ENCODE data around the gene CENPX. TPM values are rescaled to one million over a fixed set of nuclear protein-coding genes. Genes with fewer than 3 reads are reported as not detected.

The CENPX gene
- total RNA-seq, 4 donors from 2014 or later, result 85.4 to 131 (median 104) TPM

DNA sequence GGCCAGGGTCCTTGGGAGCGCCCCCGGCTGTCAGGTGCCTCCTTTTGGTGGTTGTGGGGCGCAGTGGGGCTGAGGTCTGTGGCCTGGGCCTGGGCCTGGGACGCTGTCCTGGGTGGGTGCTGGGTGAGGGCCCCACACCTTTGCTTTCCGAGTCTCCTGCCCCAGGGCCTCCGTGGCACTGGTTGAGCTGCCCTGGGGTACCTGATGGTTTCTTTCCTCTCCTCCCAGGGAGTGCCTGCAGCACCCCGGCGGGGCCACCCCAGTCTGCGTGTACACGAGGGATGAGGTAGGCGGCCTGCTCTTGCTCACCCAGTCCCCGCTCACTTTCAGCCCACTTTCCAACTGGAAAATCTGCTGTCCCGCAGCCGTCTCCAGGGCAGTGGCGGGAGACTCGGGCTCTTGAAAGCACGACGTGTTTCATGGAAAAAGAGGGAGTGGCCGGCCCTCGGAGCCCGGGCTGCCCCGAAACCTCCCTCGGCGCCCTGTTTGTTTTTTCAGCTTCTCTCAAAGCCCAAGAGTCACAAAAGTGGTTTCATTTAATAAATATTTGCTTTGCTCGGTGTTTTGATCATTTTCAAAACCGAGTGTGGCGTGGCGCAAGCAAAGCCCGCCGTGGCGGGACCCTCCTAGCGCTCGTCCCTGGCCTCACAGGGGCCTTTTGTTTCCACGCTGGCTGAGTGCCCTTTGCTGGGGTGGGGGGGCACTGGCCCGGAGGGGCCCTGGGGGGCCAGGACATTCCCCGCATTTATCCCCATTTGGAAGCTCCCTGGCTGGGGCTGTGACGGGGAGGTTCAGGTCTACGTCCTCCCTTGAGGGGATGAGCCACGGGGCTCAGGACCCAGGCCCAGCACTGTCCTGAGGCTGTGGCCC is 27.9 kb downstream of the CENPX start:
- in situ Hi-C loops (cut with MboI; ENCODE audit: low pct_ligation_motif_present in 1 of 4, low pct_unique_long_range_greater_than_20kb in 1 of 4, low sequenced_read_pairs in 3 of 4), result no loop called here
- Histone ChIP-seq H3K9me3 (no peaks in the 10 kb centered on the region), H3K36me3 (no peaks in the 10 kb centered on the region), H3K4me3 (no peak overlapping the region), H3K27ac (no peak overlapping the region), H3K4me1 (peaks cover 7 to 19% (median 16%) of the 10 kb centered on the region in 4 donors), H3K27me3 (no peaks in the 10 kb centered on the region)
- WGBS, 2 donors (ENCODE audit: low coverage in 1 of 2), result 90 to 93% methylated on average over 10 to 39 of the region's 39 CpGs
- intact Hi-C loops (cut with DNase I; ENCODE audit: low total_unique reads), result no loop called here
- DNase-seq, result no peak
- TF ChIP-seq EP300 (IDR thresholded peaks at IDR 0.05; ENCODE audit: low read depth) (no peak), POLR2AphosphoS5 (IDR thresholded peaks at IDR 0.05) (no peak), POLR2A (IDR thresholded peaks at IDR 0.05) (no peak)
- TF ChIP-seq, protein P1, sequence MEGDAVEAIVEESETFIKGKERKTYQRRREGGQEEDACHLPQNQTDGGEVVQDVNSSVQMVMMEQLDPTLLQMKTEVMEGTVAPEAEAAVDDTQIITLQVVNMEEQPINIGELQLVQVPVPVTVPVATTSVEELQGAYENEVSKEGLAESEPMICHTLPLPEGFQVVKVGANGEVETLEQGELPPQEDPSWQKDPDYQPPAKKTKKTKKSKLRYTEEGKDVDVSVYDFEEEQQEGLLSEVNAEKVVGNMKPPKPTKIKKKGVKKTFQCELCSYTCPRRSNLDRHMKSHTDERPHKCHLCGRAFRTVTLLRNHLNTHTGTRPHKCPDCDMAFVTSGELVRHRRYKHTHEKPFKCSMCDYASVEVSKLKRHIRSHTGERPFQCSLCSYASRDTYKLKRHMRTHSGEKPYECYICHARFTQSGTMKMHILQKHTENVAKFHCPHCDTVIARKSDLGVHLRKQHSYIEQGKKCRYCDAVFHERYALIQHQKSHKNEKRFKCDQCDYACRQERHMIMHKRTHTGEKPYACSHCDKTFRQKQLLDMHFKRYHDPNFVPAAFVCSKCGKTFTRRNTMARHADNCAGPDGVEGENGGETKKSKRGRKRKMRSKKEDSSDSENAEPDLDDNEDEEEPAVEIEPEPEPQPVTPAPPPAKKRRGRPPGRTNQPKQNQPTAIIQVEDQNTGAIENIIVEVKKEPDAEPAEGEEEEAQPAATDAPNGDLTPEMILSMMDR (IDR thresholded peaks at IDR 0.05), result no peak

DNA sequence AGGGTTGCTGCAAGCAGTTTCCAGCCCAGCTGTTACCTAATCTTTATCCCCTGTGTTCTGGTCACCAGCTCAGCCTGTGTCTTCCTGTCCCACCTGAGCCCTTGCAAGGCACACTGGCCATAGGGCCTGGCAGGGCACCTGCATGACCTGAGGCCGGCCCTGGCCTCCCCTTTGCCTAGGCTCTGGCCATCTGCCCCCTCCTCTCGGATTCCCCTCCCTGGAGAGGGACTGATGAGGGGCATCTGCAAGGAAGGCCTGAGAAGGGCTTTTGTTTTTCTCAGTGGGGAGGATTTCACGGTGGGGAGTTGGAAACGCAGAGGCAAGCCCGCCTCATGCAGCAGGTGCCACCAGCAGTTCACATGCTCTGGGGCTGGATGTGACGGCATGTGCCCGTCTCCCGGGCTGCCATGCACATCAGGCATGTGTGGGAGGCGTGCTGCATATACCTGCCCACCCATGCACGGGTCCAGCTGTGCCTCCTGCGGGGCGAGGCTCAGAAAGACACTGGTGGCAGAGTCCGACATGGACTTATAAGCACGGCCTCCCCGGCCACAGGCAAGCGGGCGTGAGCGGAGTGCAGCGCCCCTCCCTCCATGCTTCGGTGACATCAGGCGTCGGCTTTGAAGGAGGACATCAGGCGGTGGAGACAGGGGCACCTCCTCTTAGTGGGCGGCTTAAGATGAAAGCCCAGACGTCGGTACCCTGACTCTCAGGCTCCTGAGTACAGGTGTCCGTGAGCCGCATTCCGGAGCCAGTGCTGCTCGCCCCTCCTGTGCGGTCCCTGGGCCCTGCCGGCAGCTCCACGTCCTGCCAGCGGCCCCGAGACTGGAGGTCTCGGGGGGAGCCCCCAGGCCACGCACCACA is 28.7 kb downstream of the CENPX start:
- WGBS, 2 donors (ENCODE audit: low coverage in 1 of 2), result 94% methylated on average over 37 of the region's 37 CpGs; no CpG with 5 or more reads in 1 of the 2 donors
- no peak overlapping the region for H3K27ac ChIP-seq
- in situ Hi-C loops (cut with MboI; ENCODE audit: low pct_ligation_motif_present in 1 of 4, low pct_unique_long_range_greater_than_20kb in 1 of 4, low sequenced_read_pairs in 3 of 4) (no loop called here), intact Hi-C loops (cut with DNase I; ENCODE audit: low total_unique reads) (no loop called here)
- no peaks in the 10 kb centered on the region for H3K27me3 ChIP-seq
- DNase-seq, result no peak
- no peaks in the 10 kb centered on the region for H3K9me3 ChIP-seq
- H3K4me1 ChIP-seq, result peaks cover 7 to 19% (median 16%) of the 10 kb centered on the region in 4 donors
- TF ChIP-seq POLR2A (IDR thresholded peaks at IDR 0.05) (no peak), EP300 (IDR thresholded peaks at IDR 0.05; ENCODE audit: low read depth) (no peak), POLR2AphosphoS5 (IDR thresholded peaks at IDR 0.05) (no peak)
- TF ChIP-seq, protein P1 (IDR thresholded peaks at IDR 0.05), result no peak
- H3K36me3 ChIP-seq, result no peaks in the 10 kb centered on the region
- no peak overlapping the region for H3K4me3 ChIP-seq

GRCh38 chr17:81992306-81993102 is 30.2 kb downstream of the CENPX start:
- intact Hi-C loops (cut with DNase I; ENCODE audit: low total_unique reads) (no loop called here), in situ Hi-C loops (cut with MboI; ENCODE audit: low pct_ligation_motif_present in 1 of 4, low pct_unique_long_range_greater_than_20kb in 1 of 4, low sequenced_read_pairs in 3 of 4) (no loop called here)
- Histone ChIP-seq H3K4me3 (peak overlapping the region in 1 of 4 donors; percentile 26), H3K4me1 (peaks cover 7 to 19% (median 16%) of the 10 kb centered on the region in 4 donors), H3K9me3 (no peaks in the 10 kb centered on the region), H3K27me3 (no peaks in the 10 kb centered on the region), H3K27ac (peak overlapping the region; percentile 58 to 79 (median 71)), H3K36me3 (no peaks in the 10 kb centered on the region)
- DNase-seq, result no peak
- 82% methylated on average over 28 of the region's 31 CpGs; no CpG with 5 or more reads in 1 of the 2 donors for WGBS, 2 donors (ENCODE audit: low coverage in 1 of 2)
- no peak for TF ChIP-seq EP300 (IDR thresholded peaks at IDR 0.05; ENCODE audit: low read depth)
- TF ChIP-seq, protein P1 (IDR thresholded peaks at IDR 0.05), result no peak
- TF ChIP-seq POLR2AphosphoS5 (IDR thresholded peaks at IDR 0.05), result no peak
- no peak for TF ChIP-seq POLR2A (IDR thresholded peaks at IDR 0.05)

Measured in transverse colon (tissue), 4 donors.